ENCODE data around the gene REM1.

The REM1 gene

GRCh38 chr20:31522731-31523130 is 47.6 kb downstream of the REM1 start:
- TF ChIP-seq POLR2AphosphoS5 (IDR thresholded peaks at IDR 0.05; ENCODE audit: low read depth, low read length) (no peak), SIN3A (IDR thresholded peaks at IDR 0.05; ENCODE audit: borderline replicate concordance, insufficient read depth, low read length) (no peak), REST (IDR thresholded peaks at IDR 0.05; ENCODE audit: insufficient read depth in 1 of 2, low read depth in 2 of 2, low read length in 2 of 2) (no peak), FOXP2 (optimal IDR thresholded peaks at IDR 0.05; ENCODE audit: borderline replicate concordance, extremely low read depth, extremely low read length, insufficient read depth) (no peak), TAF1 (IDR thresholded peaks at IDR 0.05; ENCODE audit: borderline replicate concordance, insufficient read depth, low read length) (no peak)

- no peak for TF ChIP-seq POLR2AphosphoS5 (IDR thresholded peaks at IDR 0.05; ENCODE audit: low read depth, low read length)
- TF ChIP-seq FOXP2 (optimal IDR thresholded peaks at IDR 0.05; ENCODE audit: borderline replicate concordance, extremely low read depth, extremely low read length, insufficient read depth) = no peak
- TF ChIP-seq TAF1 (IDR thresholded peaks at IDR 0.05; ENCODE audit: borderline replicate concordance, insufficient read depth, low read length) = no peak
- no peak for TF ChIP-seq SIN3A (IDR thresholded peaks at IDR 0.05; ENCODE audit: borderline replicate concordance, insufficient read depth, low read length)
- TF ChIP-seq REST (IDR thresholded peaks at IDR 0.05; ENCODE audit: insufficient read depth in 1 of 2, low read depth in 2 of 2, low read length in 2 of 2) = no peak
These were observed 48.5 kb downstream of the REM1 start for GRCh38 chr20:31523361-31524283.

GRCh38 chr20:31527266-31527665 is 52.2 kb downstream of the REM1 start:
- TF ChIP-seq TAF1 (IDR thresholded peaks at IDR 0.05; ENCODE audit: borderline replicate concordance, insufficient read depth, low read length) (no peak), SIN3A (IDR thresholded peaks at IDR 0.05; ENCODE audit: borderline replicate concordance, insufficient read depth, low read length) (no peak), REST (IDR thresholded peaks at IDR 0.05; ENCODE audit: insufficient read depth in 1 of 2, low read depth in 2 of 2, low read length in 2 of 2) (no peak), POLR2AphosphoS5 (IDR thresholded peaks at IDR 0.05; ENCODE audit: low read depth, low read length) (no peak), FOXP2 (optimal IDR thresholded peaks at IDR 0.05; ENCODE audit: borderline replicate concordance, extremely low read depth, extremely low read length, insufficient read depth) (no peak)

All from PFSK-1 (cell line).